ENCODE data around the gene TMPRSS7.
"Not testable (repeated sequence)": the region's sequence is repeated elsewhere in the genome, so short reads cannot be mapped to it uniquely, and the experiment has no call there.

Gene TMPRSS7

GRCh38 chr3:112053229-112053628 is 18.7 kb downstream of the TMPRSS7 start:
- TF ChIP-seq, protein P1, sequence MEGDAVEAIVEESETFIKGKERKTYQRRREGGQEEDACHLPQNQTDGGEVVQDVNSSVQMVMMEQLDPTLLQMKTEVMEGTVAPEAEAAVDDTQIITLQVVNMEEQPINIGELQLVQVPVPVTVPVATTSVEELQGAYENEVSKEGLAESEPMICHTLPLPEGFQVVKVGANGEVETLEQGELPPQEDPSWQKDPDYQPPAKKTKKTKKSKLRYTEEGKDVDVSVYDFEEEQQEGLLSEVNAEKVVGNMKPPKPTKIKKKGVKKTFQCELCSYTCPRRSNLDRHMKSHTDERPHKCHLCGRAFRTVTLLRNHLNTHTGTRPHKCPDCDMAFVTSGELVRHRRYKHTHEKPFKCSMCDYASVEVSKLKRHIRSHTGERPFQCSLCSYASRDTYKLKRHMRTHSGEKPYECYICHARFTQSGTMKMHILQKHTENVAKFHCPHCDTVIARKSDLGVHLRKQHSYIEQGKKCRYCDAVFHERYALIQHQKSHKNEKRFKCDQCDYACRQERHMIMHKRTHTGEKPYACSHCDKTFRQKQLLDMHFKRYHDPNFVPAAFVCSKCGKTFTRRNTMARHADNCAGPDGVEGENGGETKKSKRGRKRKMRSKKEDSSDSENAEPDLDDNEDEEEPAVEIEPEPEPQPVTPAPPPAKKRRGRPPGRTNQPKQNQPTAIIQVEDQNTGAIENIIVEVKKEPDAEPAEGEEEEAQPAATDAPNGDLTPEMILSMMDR (IDR thresholded peaks at IDR 0.05; ENCODE audit: low read depth, low read length, missing control alignments) = no peak
- no peak overlapping the region for H3K27ac ChIP-seq
- H3K4me3 ChIP-seq (ENCODE audit: low read depth, low read length) = no peak overlapping the region
- H3K27me3 ChIP-seq (replicated peaks) = no peaks in the 10 kb centered on the region
- no peaks in the 10 kb centered on the region for H3K36me3 ChIP-seq (replicated peaks)
- DNase-seq = no peak
- in situ Hi-C loops (cut with HindIII; ENCODE audit: low pct_ligation_motif_present, low sequenced_read_pairs) = no loop called here

GRCh38 chr3:112056451-112056929 is 22.0 kb downstream of the TMPRSS7 start:
- H3K27me3 ChIP-seq (replicated peaks) = no peaks in the 10 kb centered on the region
- no peak overlapping the region for H3K4me3 ChIP-seq (ENCODE audit: low read depth, low read length)
- H3K36me3 ChIP-seq (replicated peaks) = no peaks in the 10 kb centered on the region
- in situ Hi-C loops (cut with HindIII; ENCODE audit: low pct_ligation_motif_present, low sequenced_read_pairs) = no loop called here
- peak overlapping the region; percentile 41 for H3K27ac ChIP-seq
- DNase-seq = peak; percentile 80
- TF ChIP-seq, protein P1 (IDR thresholded peaks at IDR 0.05; ENCODE audit: low read depth, low read length, missing control alignments) = no peak

- H3K4me3 ChIP-seq (ENCODE audit: low read depth, low read length) = no peak overlapping the region
- no peak overlapping the region for H3K27ac ChIP-seq
- in situ Hi-C loops (cut with HindIII; ENCODE audit: low pct_ligation_motif_present, low sequenced_read_pairs) = no loop called here
- TF ChIP-seq, protein P1 (IDR thresholded peaks at IDR 0.05; ENCODE audit: low read depth, low read length, missing control alignments) = no peak
- no peaks in the 10 kb centered on the region for H3K36me3 ChIP-seq (replicated peaks)
- no peak for DNase-seq
- H3K27me3 ChIP-seq (replicated peaks) = no peaks in the 10 kb centered on the region
Observed at GRCh38 chr3:112059497-112059896, 25.0 kb downstream of the TMPRSS7 start.

- peak overlapping the region; percentile 16 for H3K27ac ChIP-seq
- peak; percentile 48 for DNase-seq
- in situ Hi-C loops (cut with HindIII; ENCODE audit: low pct_ligation_motif_present, low sequenced_read_pairs) = no loop called here
Observed at GRCh38 chr3:112061152-112061551, 26.6 kb downstream of the TMPRSS7 start.

GRCh38 chr3:112072387-112073060 is 38.0 kb downstream of the TMPRSS7 start:
- H3K4me3 ChIP-seq (ENCODE audit: low read depth, low read length); in situ Hi-C loops (cut with HindIII; ENCODE audit: low pct_ligation_motif_present, low sequenced_read_pairs); H3K27ac ChIP-seq; H3K27me3 ChIP-seq (replicated peaks); DNase-seq; H3K36me3 ChIP-seq (replicated peaks): not testable (repeated sequence)

More at GRCh38 chr3:112061152-112061551, 26.6 kb downstream of the TMPRSS7 start:
- no peaks in the 10 kb centered on the region for H3K27me3 ChIP-seq (replicated peaks)
- TF ChIP-seq, protein P1 (IDR thresholded peaks at IDR 0.05; ENCODE audit: low read depth, low read length, missing control alignments) = no peak
- H3K4me3 ChIP-seq (ENCODE audit: low read depth, low read length) = no peak overlapping the region
- H3K36me3 ChIP-seq (replicated peaks) = no peaks in the 10 kb centered on the region

DNA sequence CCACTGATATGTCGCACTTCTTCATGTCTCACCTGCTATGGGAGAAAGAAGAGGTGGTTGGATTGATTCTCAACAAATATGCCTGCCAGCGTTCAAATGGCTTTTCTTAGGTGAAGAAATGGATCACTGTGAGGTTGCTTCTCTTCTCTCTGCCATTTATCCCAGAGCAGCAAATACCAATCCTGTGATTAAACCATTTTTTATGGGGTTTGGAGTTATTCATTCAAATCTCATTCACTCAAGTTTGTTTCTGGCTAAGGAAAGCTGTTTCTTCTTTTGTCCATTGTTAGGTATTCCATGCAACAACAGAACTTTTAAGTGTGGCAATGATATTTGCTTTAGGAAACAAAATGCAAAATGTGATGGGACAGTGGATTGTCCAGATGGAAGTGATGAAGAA is 39.5 kb downstream of the TMPRSS7 start:
- in situ Hi-C loops (cut with HindIII; ENCODE audit: low pct_ligation_motif_present, low sequenced_read_pairs) = no loop called here
- Histone ChIP-seq H3K27me3 (replicated peaks) (no peaks in the 10 kb centered on the region), H3K36me3 (replicated peaks) (no peaks in the 10 kb centered on the region), H3K4me3 (ENCODE audit: low read depth, low read length) (no peak overlapping the region), H3K27ac (peak overlapping the region; percentile 94)
- DNase-seq = peak; percentile 2
- TF ChIP-seq, protein P1 (IDR thresholded peaks at IDR 0.05; ENCODE audit: low read depth, low read length, missing control alignments) = no peak
